GM19043 (cell line): ENCODE data around the gene FMO1.
"Not testable (repeated sequence)": the region's sequence is repeated elsewhere in the genome, so short reads cannot be mapped to it uniquely, and the experiment has no call there.

ENCODE experiments used
- ATAC-seq: cut with Tn5 transposase; IDR thresholded peaks from one replicate; pipeline ENCODE4 v1.9.1; 2021; ENCODE audit warnings: low read depth; ENCODE audit not compliant: unreplicated experiment

Gene FMO1, protein sequence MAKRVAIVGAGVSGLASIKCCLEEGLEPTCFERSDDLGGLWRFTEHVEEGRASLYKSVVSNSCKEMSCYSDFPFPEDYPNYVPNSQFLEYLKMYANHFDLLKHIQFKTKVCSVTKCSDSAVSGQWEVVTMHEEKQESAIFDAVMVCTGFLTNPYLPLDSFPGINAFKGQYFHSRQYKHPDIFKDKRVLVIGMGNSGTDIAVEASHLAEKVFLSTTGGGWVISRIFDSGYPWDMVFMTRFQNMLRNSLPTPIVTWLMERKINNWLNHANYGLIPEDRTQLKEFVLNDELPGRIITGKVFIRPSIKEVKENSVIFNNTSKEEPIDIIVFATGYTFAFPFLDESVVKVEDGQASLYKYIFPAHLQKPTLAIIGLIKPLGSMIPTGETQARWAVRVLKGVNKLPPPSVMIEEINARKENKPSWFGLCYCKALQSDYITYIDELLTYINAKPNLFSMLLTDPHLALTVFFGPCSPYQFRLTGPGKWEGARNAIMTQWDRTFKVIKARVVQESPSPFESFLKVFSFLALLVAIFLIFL

GRCh38 chr1:171248302-171248701 lies at the start of gene FMO1:
FMO1 (plus strand) TSS chr1:171248494; CDS start chr1:171258088, 9,594 bp downstream.
- ATAC-seq = no peak

DNA sequence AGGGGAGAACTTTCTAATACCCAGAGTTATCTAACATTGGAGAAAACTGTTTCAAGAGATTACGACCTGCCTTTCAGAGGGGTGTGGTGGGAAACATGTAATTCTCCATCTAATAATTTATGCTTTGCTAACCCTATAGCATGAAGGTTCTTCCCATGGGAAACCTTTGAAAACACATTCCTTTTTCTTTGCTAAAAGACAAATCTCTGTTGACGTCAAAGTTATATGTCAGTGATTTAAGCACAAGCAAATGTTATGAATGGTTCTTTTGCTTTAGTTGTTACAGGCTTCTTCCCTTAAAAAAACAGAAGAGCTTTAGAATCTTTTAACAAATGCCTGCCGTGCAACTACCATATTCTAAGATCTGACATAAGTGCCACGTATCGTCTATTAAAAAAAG lies 44.0 kb upstream of the FMO1 start:
- no peak for ATAC-seq

GRCh38 chr1:171206204-171206977 lies 41.9 kb upstream of the FMO1 start:
- no peak for ATAC-seq

- no peak for ATAC-seq
These were observed 41.3 kb upstream of the FMO1 start for GRCh38 chr1:171206978-171207355.

GRCh38 chr1:171207377-171207776 lies 40.9 kb upstream of the FMO1 start:
- no peak for ATAC-seq

GRCh38 chr1:171210355-171210754 lies 37.9 kb upstream of the FMO1 start:
- no peak for ATAC-seq

DNA sequence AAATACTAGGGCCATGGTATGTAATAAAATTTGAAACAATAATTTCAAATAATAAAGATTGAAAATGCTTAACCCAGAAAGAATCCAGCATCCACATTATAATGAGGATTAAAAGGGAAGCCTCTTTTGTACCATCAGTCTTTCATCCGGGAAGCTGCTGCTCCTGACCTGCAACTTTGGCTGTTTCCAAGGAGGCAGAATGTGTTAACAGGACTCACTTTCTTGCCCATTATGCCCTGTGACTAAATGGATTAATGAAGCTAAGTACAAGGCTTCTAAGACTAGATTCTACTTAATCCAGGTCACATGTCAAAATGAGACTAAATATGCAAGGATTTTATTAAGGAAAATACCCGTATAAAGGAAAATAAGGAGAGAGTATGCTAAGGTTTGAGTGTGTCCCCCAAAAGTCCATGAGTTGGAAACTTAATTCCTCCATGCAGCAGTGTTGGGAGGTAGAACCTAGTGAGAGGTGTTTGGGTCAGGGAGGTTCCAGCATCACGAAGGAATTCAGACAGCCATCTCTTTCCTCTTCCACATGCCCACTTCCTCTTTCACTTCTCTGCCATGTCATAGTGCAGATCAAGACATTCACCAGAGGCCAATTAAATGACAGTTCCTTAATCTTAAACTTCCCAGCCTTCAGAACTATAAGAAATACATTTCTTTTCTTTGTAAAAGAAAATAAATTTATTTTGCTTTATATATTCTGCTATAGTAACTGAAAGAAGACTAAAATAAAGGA lies 35.5 kb upstream of the FMO1 start:
- no peak for ATAC-seq

DNA sequence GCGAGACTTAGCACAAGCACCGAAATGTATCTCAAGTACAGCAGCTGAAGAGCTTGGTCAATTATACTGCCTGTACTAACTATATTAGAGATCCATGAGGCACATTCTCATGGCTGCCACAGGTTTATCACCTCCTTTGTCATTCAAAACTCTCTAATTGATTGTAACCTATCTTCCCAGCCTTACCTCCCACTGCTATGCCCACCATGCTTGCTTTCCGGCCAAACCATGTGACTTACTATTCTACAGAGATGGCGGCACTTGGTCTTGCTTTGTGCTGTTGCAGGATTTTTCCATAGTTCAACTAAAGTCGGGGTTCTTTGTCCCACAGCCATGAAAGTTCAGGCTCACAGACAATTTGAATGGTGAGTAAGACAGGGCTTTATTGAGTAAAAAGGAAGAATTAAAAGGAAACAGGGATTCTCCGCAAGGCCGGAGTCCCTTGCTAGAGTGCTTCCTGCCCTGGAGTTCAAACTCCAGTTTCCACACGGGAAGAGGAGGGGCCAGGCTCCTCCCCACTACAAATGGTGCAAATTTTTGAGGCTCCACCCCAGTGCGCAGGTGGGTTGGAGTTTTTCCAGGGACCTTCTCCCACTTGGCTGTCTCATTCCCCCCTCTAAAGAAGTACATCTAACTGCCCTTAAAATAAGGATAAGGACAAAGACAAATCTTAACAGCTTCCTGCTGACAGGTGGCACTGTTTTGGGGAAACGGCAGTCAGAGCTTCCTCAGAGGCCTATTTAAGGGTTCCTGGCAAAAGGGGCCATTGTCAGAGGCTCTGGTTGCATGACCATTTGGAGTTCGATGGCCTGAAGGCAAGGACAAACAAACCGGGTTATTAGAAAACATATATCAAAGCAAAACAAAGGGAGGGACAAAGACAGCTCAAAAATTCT lies 34.5 kb upstream of the FMO1 start:
- no peak for ATAC-seq

DNA sequence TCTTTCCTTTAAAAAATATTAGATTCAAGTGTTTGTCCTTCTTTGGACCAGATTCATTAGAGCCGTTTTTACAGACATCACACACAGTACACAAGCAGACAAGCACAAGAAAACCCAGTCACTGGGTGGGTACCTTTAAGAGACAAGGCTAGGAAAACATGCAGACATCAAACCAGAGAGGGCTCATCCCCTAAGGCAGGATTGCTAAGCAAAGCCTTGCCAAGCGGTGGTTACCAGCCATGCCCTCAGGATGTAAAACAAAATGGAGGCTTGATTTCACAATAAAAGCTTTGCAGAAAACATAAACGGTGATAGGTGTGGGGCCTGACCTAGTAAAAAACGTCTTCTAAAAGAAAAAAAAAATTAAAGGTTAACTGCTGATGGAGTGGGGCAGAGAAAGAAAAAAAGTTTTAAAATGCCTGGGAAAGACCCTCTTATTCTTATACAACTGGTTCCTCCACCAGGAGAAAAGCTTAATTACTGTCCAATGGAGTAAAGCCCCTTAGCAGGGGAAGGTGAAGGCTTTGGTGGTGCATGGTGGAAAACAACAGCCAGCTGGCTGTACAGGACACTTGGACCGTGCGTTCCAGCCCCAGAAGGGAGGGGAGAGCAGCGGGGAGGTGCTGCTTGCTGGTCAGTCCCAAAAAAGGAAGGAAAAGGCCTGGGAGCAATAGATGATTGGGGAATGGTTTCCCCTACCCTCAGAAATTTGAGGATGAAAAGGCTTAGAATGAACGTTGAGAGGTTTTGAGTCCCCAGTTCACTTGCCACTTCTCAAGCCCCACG lies 30.4 kb upstream of the FMO1 start:
- no peak for ATAC-seq

DNA sequence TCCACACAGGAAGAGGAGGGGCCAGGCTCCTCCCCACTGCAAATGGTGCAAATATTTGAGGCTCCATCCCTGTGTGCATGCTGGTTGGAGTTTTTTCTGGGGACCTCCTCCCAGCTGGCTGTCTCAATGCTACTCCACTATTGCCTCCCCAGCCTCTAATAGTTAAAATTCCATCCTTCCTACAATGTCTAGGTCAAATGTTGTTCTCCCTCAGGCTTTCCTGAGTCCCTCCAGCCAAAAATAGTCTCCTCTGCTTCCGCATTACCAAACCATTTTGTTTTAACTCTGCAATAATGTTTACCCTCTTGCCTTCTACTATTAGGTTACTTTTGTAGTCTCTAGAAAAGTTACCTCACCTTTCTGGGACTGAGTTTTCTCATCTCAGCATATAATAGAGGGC lies 29.6 kb upstream of the FMO1 start:
- ATAC-seq = no peak

GRCh38 chr1:171219346-171220080 lies 28.8 kb upstream of the FMO1 start:
- no peak for ATAC-seq

- ATAC-seq = no peak
These were observed 28.2 kb upstream of the FMO1 start for GRCh38 chr1:171220081-171220420.

DNA sequence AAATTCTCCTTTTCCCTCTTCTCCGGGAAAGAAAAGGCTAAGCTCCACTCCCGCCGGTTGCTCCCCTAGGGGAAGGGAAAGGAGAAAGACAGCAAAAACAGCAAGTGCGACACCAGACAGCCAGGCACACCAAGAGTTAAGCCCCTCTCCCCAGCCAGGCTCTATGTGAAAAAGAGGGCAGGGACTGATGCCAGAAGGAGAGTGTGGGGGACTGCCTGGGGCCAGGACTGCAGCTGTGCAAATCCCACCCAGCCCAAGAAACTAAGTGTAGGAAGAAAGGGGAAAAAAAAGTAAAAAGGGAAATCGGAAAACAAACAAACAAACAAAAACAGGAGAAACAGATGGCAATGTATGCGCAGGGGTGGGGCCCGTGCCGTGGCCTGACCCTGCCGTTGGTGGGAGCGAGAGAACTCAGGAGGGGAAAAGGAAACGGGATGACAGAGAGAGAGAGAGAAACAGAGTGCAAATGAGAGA lies 27.7 kb upstream of the FMO1 start:
- ATAC-seq = no peak

GRCh38 chr1:171221665-171222591 lies 26.4 kb upstream of the FMO1 start:
- ATAC-seq = no peak

GRCh38 chr1:171222936-171223335 lies 25.4 kb upstream of the FMO1 start:
- ATAC-seq = no peak

- not testable (repeated sequence) for ATAC-seq
These were observed 24.0 kb upstream of the FMO1 start for GRCh38 chr1:171224257-171224656.

DNA sequence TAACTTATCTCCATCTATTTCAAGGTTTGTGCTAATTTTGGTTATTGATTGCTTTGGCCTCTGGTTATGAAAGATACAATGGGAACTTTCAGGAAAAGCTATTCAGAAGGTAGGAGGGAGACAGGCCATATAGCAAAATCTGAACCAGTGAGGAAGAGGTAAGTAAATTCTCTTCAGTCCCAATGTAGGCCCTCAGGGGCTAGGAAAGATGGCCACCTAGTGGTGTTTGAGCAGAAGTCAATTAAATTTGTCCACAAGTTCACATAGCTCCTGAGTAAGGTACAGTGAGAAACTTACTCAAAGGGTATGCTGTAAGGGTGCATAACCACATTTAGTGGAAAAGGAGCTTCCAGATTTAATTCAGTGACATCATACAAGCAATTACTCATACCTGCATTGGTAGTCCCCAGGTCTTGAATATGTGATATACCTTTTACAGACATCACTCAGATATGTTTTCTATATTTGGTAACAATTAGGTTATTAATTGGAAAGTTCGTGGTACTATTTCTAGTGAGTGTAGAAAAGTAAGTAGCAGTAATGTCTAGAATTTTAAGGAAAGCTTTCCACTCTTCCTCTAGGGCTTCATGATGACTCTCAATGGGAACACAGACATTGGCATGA lies 21.4 kb upstream of the FMO1 start:
- peak; percentile 88 for ATAC-seq
